HEK293 (cell line): ENCODE data around the gene BMAL2.
A peak's percentile ranks its signal among the peaks of the same experiment; 100 is the strongest.

Experiments
- CTCF ChIA-PET: fragments of 350-600 bp; formaldehyde crosslinking; extraction: SDS; loops from one replicate; lab custom pipeline; 2021; ENCODE audit warnings: antibody characterized with exemption; lab: Yijun Ruan, JAX
- POLR2A ChIA-PET: fragments of 300-600 bp; formaldehyde crosslinking; extraction: SDS; loops from one replicate; lab custom pipeline; 2020; ENCODE audit warnings: antibody characterized with exemption, inconsistent platforms; lab: Yijun Ruan, JAX
- H3K27ac ChIP-seq: fragments of 200-500 bp; sonication (Bioruptor generic); 2 replicates; pipeline ENCODE4 v1.5.1; 2014; ENCODE audit warnings: low read depth, low read length, control low read depth, inconsistent platforms; ENCODE audit errors: extremely low read depth
- H3K36me3 ChIP-seq, 2 experiments: fragments of 200-500 bp in 1 of 2; sonication (Bioruptor generic) in 1 of 2; 1 replicate in 1 of 2; 2 replicates in 1 of 2; pipeline ENCODE4 v1.5.1; 2014 to 2017; ENCODE audit warnings: inconsistent platforms in 2 of 2, low read length in 2 of 2; ENCODE audit not compliant: control insufficient read depth in 2 of 2, insufficient read depth in 1 of 2
- H3K4me1 ChIP-seq: fragments of 200-500 bp; sonication (Bioruptor generic); 2 replicates; pipeline ENCODE4 v1.5.1; 2014; ENCODE audit warnings: mild to moderate bottlenecking, low read length, inconsistent platforms; ENCODE audit not compliant: control insufficient read depth, insufficient read depth
- H3K4me3 ChIP-seq: 2 replicates; pipeline ENCODE4 v1.5.1; 2011; ENCODE audit warnings: low read depth, mild to moderate bottlenecking, control low read depth, low read length, moderate library complexity
- H3K9me3 ChIP-seq: fragments of 200-500 bp; sonication (Bioruptor generic); 2 replicates; pipeline ENCODE4 v1.5.1; 2014; ENCODE audit warnings: low read depth, low read length, inconsistent platforms; ENCODE audit not compliant: control insufficient read depth, insufficient read depth
- IKZF3 ChIP-seq: fragments of 450-650 bp; IDR thresholded peaks from 2 replicates; pipeline ENCODE4 v1.5.0; 2018; ENCODE audit warnings: missing biosample characterization, mild to moderate bottlenecking, missing genetic modification characterization, moderate library complexity
- TRIM28 ChIP-seq: IDR thresholded peaks from 2 replicates; pipeline ENCODE4 v1.6.1; 2011; ENCODE audit warnings: low read length, control low read depth, borderline replicate concordance
- ZBTB21 ChIP-seq: fragments of 450-650 bp; formaldehyde crosslinking; IDR thresholded peaks from 2 replicates; pipeline ENCODE4 v1.5.1; 2017; ENCODE audit warnings: missing biosample characterization, missing genetic modification characterization
- ZBTB8A ChIP-seq: fragments of 450-650 bp; formaldehyde crosslinking; IDR thresholded peaks from 2 replicates; pipeline ENCODE4 v1.5.1; 2016; ENCODE audit warnings: missing biosample characterization, missing genetic modification characterization
- ZFP69B ChIP-seq: fragments of 450-650 bp; formaldehyde crosslinking; IDR thresholded peaks from 2 replicates; pipeline ENCODE4 v1.5.1; 2016; ENCODE audit warnings: missing biosample characterization, missing genetic modification characterization
- ZNF10 ChIP-seq: fragments of 450-650 bp; formaldehyde crosslinking; IDR thresholded peaks from 2 replicates; pipeline ENCODE4 v1.5.1; 2017; ENCODE audit warnings: missing biosample characterization, missing genetic modification characterization
- ZNF112 ChIP-seq: fragments of 450-650 bp; formaldehyde crosslinking; IDR thresholded peaks from 2 replicates; pipeline ENCODE4 v1.5.0; 2017; ENCODE audit warnings: missing biosample characterization, missing genetic modification characterization
- ZNF169 ChIP-seq: fragments of 450-650 bp; formaldehyde crosslinking; IDR thresholded peaks from 2 replicates; pipeline ENCODE4 v1.5.1; 2016; ENCODE audit warnings: missing biosample characterization, missing genetic modification characterization
- ZNF274 ChIP-seq, 2 experiments: fragments of 200-500 bp in 1 of 2; fragments of 450-650 bp in 1 of 2; sonication (Bioruptor generic) in 1 of 2; formaldehyde crosslinking in 1 of 2; IDR thresholded peaks; 2 replicates each; pipeline versions ENCODE4 v1.5.1 to v1.6.1; 2014 to 2016; ENCODE audit warnings: borderline replicate concordance in 1 of 2, inconsistent platforms in 1 of 2, low read length in 1 of 2, missing biosample characterization in 1 of 2, missing genetic modification characterization in 1 of 2
- ZNF623 ChIP-seq: fragments of 450-650 bp; formaldehyde crosslinking; IDR thresholded peaks from 2 replicates; pipeline ENCODE4 v1.5.1; 2016; ENCODE audit warnings: missing biosample characterization, missing genetic modification characterization
- ZNF629 ChIP-seq: fragments of 450-650 bp; formaldehyde crosslinking; IDR thresholded peaks from 2 replicates; pipeline ENCODE4 v1.5.1; 2017; ENCODE audit warnings: missing biosample characterization, missing genetic modification characterization
- ZNF692 ChIP-seq: fragments of 450-650 bp; formaldehyde crosslinking; IDR thresholded peaks from 2 replicates; pipeline ENCODE4 v1.5.1; 2016; ENCODE audit warnings: missing biosample characterization, missing genetic modification characterization
- ZNF791 ChIP-seq: fragments of 450-650 bp; formaldehyde crosslinking; IDR thresholded peaks from 2 replicates; pipeline ENCODE4 v1.5.1; 2016; ENCODE audit warnings: missing biosample characterization, missing genetic modification characterization
- TF ChIP-seq, protein P1 (sequence below): fragments of 450-650 bp; formaldehyde crosslinking; IDR thresholded peaks from 2 replicates; pipeline ENCODE4 v1.5.1; 2017; ENCODE audit warnings: missing biosample characterization, missing genetic modification characterization
- TF ChIP-seq, protein P2 (sequence below): IDR thresholded peaks from 2 replicates; pipeline ENCODE4 v1.6.1; 2011; ENCODE audit warnings: mild to moderate bottlenecking, low read depth, low read length, borderline replicate concordance
- TF ChIP-seq, protein P3 (sequence below): fragments of 450-650 bp; formaldehyde crosslinking; IDR thresholded peaks from 2 replicates; pipeline ENCODE4 v1.5.1; 2016; ENCODE audit warnings: missing biosample characterization, missing genetic modification characterization, low read depth

Gene BMAL2

DNA sequence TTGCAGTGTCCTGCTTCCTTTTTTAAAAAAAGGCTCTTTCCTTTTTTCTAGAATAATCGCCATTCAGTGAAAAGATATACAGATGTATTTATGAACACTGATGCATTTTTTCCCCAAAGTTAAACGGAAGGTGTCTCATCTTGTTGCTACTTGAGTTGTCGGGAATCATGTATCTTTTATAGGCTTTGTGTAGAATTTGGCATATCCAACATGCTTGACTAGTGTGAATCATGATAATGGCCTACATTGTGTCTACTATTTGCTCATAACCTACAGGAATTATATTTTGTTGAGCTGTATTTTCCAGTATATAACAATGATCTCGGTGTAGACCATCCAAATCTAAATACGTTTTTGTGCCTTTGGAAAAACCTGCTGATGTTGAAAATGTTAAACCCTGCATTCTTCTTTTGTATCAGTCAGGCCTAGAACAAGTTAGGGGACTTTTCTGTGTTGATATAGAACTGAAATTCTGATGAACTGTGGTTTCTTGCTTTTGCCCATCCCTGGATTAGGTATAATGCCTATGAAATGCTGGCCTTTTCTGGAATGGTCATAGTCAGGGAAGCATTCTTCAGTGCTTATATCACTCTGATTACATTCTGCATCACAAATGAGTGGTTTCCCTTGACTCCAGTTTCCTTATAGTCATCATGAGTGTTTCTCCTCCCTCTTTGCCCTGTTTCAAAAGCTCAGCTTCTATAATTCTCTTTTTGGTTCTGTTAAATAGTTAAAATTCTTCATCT lies 10.8 kb downstream of the BMAL2 start:
- CTCF ChIA-PET = interaction anchor here (0.6 to 0.7 kb wide), 2 partner anchors 20 to 22 kb away, joined by 3 to 4 read pairs; no protein-coding TSS in a partner anchor
- no peak overlapping the region for H3K27ac ChIP-seq

DNA sequence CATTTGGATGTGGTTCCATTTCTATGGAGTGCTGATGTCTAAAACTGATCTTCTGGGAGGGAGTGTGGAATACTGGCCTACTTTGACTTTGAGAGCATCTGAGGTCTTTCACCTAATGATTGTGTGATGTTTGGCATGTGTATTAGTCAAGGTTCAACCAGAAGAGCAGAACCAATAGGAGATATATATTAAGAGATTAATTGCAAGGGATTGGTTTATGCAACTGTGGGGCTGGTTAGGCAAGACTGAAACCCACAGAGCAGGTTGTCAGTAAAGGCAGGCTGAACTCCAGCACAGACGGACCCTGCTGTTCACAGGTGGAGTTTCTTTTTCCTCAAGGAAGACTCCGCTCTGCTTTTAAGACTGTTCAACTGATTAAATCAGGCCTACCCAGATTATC lies 11.6 kb downstream of the BMAL2 start:
- no peaks in the 10 kb centered on the region for H3K9me3 ChIP-seq
- ChIA-PET POLR2A (interaction anchor here (1.4 kb wide), 1 partner anchor 10 kb away, joined by 3 read pairs; no protein-coding TSS in a partner anchor), CTCF (interaction anchor here (0.6 to 0.7 kb wide), 2 partner anchors 21 to 22 kb away, joined by 3 to 4 read pairs; no protein-coding TSS in a partner anchor)
- no peaks in the 10 kb centered on the region; a peak in 1 of 3 replicates for H3K36me3 ChIP-seq
- H3K4me1 ChIP-seq = peaks cover 12% of the 10 kb centered on the region
- H3K4me3 ChIP-seq = no peak overlapping the region
- H3K27ac ChIP-seq = no peak overlapping the region
- TF ChIP-seq ZBTB21 (tag by site-specific recombination) (no peak), ZNF791 (tag by site-specific recombination) (no peak)

More for the DNA sequence above, 10.8 kb downstream of the BMAL2 start:
- H3K4me3 ChIP-seq = no peak overlapping the region
- H3K36me3 ChIP-seq = no peaks in the 10 kb centered on the region; a peak in 1 of 3 replicates
- POLR2A ChIA-PET = no interaction called here
- no peaks in the 10 kb centered on the region for H3K9me3 ChIP-seq
- TF ChIP-seq ZNF169 (no peak), ZNF629 (0 out of 2 replicates have a peak, but pooled peaks have one; percentile 19), IKZF3 (no peak)
- TF ChIP-seq, protein P1, sequence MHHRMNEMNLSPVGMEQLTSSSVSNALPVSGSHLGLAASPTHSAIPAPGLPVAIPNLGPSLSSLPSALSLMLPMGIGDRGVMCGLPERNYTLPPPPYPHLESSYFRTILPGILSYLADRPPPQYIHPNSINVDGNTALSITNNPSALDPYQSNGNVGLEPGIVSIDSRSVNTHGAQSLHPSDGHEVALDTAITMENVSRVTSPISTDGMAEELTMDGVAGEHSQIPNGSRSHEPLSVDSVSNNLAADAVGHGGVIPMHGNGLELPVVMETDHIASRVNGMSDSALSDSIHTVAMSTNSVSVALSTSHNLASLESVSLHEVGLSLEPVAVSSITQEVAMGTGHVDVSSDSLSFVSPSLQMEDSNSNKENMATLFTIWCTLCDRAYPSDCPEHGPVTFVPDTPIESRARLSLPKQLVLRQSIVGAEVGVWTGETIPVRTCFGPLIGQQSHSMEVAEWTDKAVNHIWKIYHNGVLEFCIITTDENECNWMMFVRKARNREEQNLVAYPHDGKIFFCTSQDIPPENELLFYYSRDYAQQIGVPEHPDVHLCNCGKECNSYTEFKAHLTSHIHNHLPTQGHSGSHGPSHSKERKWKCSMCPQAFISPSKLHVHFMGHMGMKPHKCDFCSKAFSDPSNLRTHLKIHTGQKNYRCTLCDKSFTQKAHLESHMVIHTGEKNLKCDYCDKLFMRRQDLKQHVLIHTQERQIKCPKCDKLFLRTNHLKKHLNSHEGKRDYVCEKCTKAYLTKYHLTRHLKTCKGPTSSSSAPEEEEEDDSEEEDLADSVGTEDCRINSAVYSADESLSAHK (tag by site-specific recombination) = peak; percentile 65; the same call in 1 of the 2 replicates
- TF ChIP-seq, protein P2, sequence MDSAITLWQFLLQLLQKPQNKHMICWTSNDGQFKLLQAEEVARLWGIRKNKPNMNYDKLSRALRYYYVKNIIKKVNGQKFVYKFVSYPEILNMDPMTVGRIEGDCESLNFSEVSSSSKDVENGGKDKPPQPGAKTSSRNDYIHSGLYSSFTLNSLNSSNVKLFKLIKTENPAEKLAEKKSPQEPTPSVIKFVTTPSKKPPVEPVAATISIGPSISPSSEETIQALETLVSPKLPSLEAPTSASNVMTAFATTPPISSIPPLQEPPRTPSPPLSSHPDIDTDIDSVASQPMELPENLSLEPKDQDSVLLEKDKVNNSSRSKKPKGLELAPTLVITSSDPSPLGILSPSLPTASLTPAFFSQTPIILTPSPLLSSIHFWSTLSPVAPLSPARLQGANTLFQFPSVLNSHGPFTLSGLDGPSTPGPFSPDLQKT = no peak
- H3K4me1 ChIP-seq = peaks cover 12% of the 10 kb centered on the region

GRCh38 chr12:27344760-27345159 lies 12.1 kb downstream of the BMAL2 start:
- CTCF ChIA-PET = interaction anchor here (0.7 kb wide), 1 partner anchor 302 kb away, joined by 4 read pairs; no protein-coding TSS in a partner anchor
- Histone ChIP-seq H3K27ac (no peak overlapping the region), H3K4me1 (peaks cover 12% of the 10 kb centered on the region), H3K36me3 (no peaks in the 10 kb centered on the region; a peak in 1 of 3 replicates), H3K4me3 (no peak overlapping the region), H3K9me3 (no peaks in the 10 kb centered on the region)
- POLR2A ChIA-PET = interaction anchor here (1.4 kb wide), 1 partner anchor 11 kb away, joined by 3 read pairs; no protein-coding TSS in a partner anchor
- TF ChIP-seq ZNF692 (tag by site-specific recombination) = peak; percentile 77
- TF ChIP-seq ZNF112 (tag by site-specific recombination) = no peak
- TF ChIP-seq ZFP69B (tag by site-specific recombination) = peak; percentile 66; the same call in 1 of the 2 replicates
- no peak for TF ChIP-seq TRIM28
- TF ChIP-seq ZBTB8A = no peak
- 0 out of 2 replicates have a peak, but pooled peaks have one; percentile 13 for TF ChIP-seq ZNF10 (tag by site-specific recombination)
- no peak for TF ChIP-seq ZNF623 (tag by site-specific recombination)
- TF ChIP-seq, protein P3, sequence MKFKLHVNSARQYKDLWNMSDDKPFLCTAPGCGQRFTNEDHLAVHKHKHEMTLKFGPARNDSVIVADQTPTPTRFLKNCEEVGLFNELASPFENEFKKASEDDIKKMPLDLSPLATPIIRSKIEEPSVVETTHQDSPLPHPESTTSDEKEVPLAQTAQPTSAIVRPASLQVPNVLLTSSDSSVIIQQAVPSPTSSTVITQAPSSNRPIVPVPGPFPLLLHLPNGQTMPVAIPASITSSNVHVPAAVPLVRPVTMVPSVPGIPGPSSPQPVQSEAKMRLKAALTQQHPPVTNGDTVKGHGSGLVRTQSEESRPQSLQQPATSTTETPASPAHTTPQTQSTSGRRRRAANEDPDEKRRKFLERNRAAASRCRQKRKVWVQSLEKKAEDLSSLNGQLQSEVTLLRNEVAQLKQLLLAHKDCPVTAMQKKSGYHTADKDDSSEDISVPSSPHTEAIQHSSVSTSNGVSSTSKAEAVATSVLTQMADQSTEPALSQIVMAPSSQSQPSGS = peak; percentile 82
- no peak for TF ChIP-seq ZNF274 (IDR thresholded peaks at IDR 0.05; ENCODE audit: low read length)
- TF ChIP-seq ZNF274 (tag by site-specific recombination; IDR thresholded peaks at IDR 0.05; ENCODE audit: borderline replicate concordance) = no peak
